ENCODE data around the gene HOXA10.

DNA sequence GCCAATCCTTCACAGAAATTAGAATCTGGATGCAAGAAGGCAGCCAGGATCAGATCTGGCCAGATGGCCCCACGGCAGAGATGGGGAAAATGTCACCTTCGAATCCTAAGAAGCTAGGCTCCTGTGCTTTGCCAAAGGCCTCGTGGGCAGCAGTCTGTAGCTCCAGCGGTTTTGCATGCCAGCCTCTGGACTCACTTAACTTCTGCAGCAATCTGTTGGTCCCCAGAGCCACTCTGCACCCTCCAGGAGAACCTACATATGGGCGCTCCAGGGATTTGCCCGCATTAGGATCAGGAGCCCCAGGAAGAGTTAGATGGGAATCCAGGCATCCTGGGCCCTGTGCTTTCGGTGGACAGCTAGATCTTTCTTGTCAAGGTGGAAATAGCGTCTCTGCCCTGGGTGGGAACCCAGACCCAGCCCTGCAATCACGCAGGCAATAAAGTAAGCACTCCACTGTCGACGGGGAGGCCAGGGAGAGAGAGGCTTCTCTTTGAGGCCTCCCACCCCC, 35.9 kb upstream of the HOXA10 start:
- TF ChIP-seq, protein P1, sequence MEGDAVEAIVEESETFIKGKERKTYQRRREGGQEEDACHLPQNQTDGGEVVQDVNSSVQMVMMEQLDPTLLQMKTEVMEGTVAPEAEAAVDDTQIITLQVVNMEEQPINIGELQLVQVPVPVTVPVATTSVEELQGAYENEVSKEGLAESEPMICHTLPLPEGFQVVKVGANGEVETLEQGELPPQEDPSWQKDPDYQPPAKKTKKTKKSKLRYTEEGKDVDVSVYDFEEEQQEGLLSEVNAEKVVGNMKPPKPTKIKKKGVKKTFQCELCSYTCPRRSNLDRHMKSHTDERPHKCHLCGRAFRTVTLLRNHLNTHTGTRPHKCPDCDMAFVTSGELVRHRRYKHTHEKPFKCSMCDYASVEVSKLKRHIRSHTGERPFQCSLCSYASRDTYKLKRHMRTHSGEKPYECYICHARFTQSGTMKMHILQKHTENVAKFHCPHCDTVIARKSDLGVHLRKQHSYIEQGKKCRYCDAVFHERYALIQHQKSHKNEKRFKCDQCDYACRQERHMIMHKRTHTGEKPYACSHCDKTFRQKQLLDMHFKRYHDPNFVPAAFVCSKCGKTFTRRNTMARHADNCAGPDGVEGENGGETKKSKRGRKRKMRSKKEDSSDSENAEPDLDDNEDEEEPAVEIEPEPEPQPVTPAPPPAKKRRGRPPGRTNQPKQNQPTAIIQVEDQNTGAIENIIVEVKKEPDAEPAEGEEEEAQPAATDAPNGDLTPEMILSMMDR (IDR thresholded peaks at IDR 0.05) = no peak
- TF ChIP-seq EP300 (IDR thresholded peaks at IDR 0.05) (no peak), POLR2AphosphoS5 (IDR thresholded peaks at IDR 0.05) (no peak), POLR2A (IDR thresholded peaks at IDR 0.05) (no peak)
